NCI-H2107 treated with DMSO at 0.1 percent for 48 hours (cell line): ENCODE measurements around the gene ASTN2.

Source experiments
- DNase-seq: peaks from one replicate; lab custom pipeline; 2025; ENCODE audit not compliant: unreplicated experiment; lab: John Stamatoyannopoulos, UW

The ASTN2 gene

GRCh38 chr9:116379821-116380220, 1035.0 kb downstream of the ASTN2 start:
- no peak for DNase-seq

DNA sequence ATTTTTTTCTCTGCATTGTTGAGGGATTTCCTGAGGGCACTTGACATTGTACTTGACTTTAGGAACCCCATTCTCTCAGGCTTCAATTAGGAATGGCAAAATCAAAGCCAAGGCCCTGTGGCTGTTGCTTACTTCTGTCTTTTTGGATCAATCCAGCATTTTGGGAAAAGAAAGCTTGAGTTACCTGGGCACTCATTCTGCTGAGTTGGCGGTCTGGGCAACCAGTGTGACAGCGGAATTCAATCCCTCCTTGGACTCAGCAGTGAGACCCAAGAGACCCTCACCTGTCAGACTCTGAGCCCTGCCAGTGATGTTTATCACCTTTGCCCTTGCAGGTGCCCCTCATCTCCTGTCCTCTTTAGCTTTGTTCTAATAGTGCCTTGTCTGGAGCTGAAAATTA, 1036.0 kb downstream of the ASTN2 start:
- DNase-seq, result no peak

DNA sequence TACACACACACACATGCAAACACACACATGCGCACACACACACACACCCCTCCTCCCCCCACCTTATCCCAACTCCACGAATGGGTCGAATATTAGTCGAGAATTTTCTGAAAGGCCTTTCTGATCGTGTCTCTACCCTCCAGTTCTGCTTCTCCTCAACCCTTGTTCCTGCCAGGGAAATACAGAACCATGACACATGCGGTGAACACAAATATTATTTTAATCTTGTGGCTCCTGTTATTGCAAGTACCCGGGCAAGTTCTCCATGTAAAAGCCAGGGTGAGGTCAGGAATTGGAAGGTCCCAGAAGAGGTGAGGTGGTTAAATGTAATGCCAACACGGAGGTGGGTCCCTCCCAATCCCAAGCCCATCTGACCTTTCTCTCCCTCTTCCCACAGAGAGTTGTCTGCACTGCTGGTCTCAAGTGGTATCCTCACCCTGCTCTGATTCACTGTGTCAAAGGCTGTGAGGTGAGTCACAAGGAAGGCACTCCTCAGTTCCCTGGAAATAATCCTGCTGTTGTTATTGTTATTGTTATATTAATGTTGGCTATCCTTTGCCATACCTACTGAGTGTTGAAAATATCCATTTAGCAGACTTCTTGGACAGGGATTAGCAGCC, 1037.6 kb downstream of the ASTN2 start:
- DNase-seq, result no peak
